SK-N-SH (cell line): ENCODE measurements around the gene ADCY5. TPM values are rescaled to one million over a fixed set of nuclear protein-coding genes. Genes with fewer than 3 reads are reported as not detected.

Experiments
- CTCF ChIA-PET: fragments of 300-600, 350-600 bp; formaldehyde crosslinking; extraction: SDS; loops from one replicate; lab custom pipeline; 2021; lab: Yijun Ruan, JAX
- POLR2A ChIA-PET: fragments of 350-600 bp; sonication (Branson Sonifier 250); formaldehyde crosslinking; extraction: SDS; loops from one replicate; lab custom pipeline; 2020; ENCODE audit warnings: antibody characterized with exemption, inconsistent platforms; lab: Yijun Ruan, JAX
- DNase-seq: peaks from one replicate; pipeline ENCODE4 v3.0.0; 2012
- H2AFZ ChIP-seq: fragments of 200-600 bp; sonication (generic); 2 replicates; pipeline ENCODE4 v1.8.1; 2016; ENCODE audit warnings: antibody characterized with exemption, mild to moderate bottlenecking, low read depth
- H3F3A ChIP-seq: fragments of 200-600 bp; sonication (generic); replicated peaks from 2 replicates; pipeline ENCODE3; 2016; ENCODE audit warnings: antibody characterized with exemption, mild to moderate bottlenecking; ENCODE audit not compliant: insufficient read depth
- H3K27ac ChIP-seq, 2 experiments: fragments of 200-500 bp in 1 of 2; fragments of 200-600 bp in 1 of 2; sonication (Bioruptor generic) in 1 of 2; sonication (generic), shearing (Covaris generic) in 1 of 2; 2 replicates each; pipeline versions ENCODE4 v1.5.1 to v1.6.1; 2014 to 2016; ENCODE audit warnings: low read depth in 2 of 2, inconsistent platforms in 1 of 2, low read length in 1 of 2, mild to moderate bottlenecking in 1 of 2, mixed read lengths in 1 of 2
- H3K27me3 ChIP-seq: fragments of 200-600 bp; sonication (generic), shearing (Covaris generic); 2 replicates; pipeline ENCODE4 v1.6.1; 2016; ENCODE audit warnings: mixed run types; ENCODE audit not compliant: insufficient read depth
- H3K36me3 ChIP-seq, 2 experiments: fragments of 200-500 bp in 1 of 2; fragments of 200-600 bp in 1 of 2; sonication (Bioruptor generic) in 1 of 2; sonication (generic) in 1 of 2; replicated peaks in 1 of 2; 2 replicates each; pipeline versions ENCODE3 to v1.5.1; 2014 to 2016; ENCODE audit warnings: low read length in 1 of 2, mild to moderate bottlenecking in 1 of 2; ENCODE audit not compliant: insufficient read depth in 2 of 2, control insufficient read depth in 1 of 2
- H3K4me1 ChIP-seq, 2 experiments: fragments of 200-500 bp in 1 of 2; fragments of 200-600 bp in 1 of 2; sonication (Bioruptor generic) in 1 of 2; sonication (generic), shearing (Covaris generic) in 1 of 2; 2 replicates each; pipeline versions ENCODE4 v1.5.1 to v1.6.1; 2014 to 2016; ENCODE audit warnings: low read depth in 1 of 2, low read length in 1 of 2, mixed run types in 1 of 2; ENCODE audit not compliant: insufficient read depth in 2 of 2, control insufficient read depth in 1 of 2
- H3K4me2 ChIP-seq: fragments of 200-600 bp; sonication (generic), shearing (Covaris generic); 2 replicates; pipeline ENCODE4 v1.6.1; 2017; ENCODE audit warnings: mixed run types
- H3K4me3 ChIP-seq, 2 experiments: fragments of 200-500 bp in 1 of 2; fragments of 200-600 bp in 1 of 2; sonication (Bioruptor generic) in 1 of 2; sonication (generic), shearing (Covaris generic) in 1 of 2; 2 replicates each; pipeline versions ENCODE4 v1.5.1 to v1.8.1; 2014 to 2016; ENCODE audit warnings: low read depth in 2 of 2, inconsistent platforms in 1 of 2, low read length in 1 of 2, mild to moderate bottlenecking in 1 of 2, mixed read lengths in 1 of 2, moderate library complexity in 1 of 2
- H3K79me2 ChIP-seq: fragments of 200-600 bp; sonication (generic); 2 replicates; pipeline ENCODE4 v1.8.1; 2017; ENCODE audit warnings: mild to moderate bottlenecking; ENCODE audit not compliant: insufficient read depth
- H3K9ac ChIP-seq: fragments of 200-600 bp; sonication (generic); 2 replicates; pipeline ENCODE4 v1.6.1; 2017; ENCODE audit warnings: mixed run types
- H3K9me2 ChIP-seq: fragments of 200-600 bp; sonication (generic); 2 replicates; pipeline ENCODE4 v1.6.1; 2017; ENCODE audit warnings: mixed run types
- H3K9me3 ChIP-seq: fragments of 200-600 bp; sonication (generic); 2 replicates; pipeline ENCODE4 v1.6.1; 2017; ENCODE audit warnings: mixed run types, mild to moderate bottlenecking, moderate library complexity
- H4K20me1 ChIP-seq: fragments of 200-600 bp; sonication (generic); 2 replicates; pipeline ENCODE4 v1.6.1; 2017; ENCODE audit warnings: mild to moderate bottlenecking, mixed run types; ENCODE audit not compliant: insufficient read depth
- CHD2 ChIP-seq: fragments of 150-350 bp; IDR thresholded peaks from 2 replicates; pipeline ENCODE4 v1.6.1; 2018; ENCODE audit warnings: low read length; ENCODE audit not compliant: partially characterized antibody
- EZH2phosphoT487 ChIP-seq: fragments of 200-600 bp; sonication (generic); IDR thresholded peaks from 2 replicates; pipeline ENCODE4 v1.6.1; 2017; ENCODE audit warnings: low read depth, mixed run types, mild to moderate bottlenecking, antibody characterized with exemption, moderate library complexity, borderline replicate concordance
- FOXJ3 ChIP-seq: sonication (generic); formaldehyde crosslinking; IDR thresholded peaks from 2 replicates; pipeline ENCODE4 v1.5.1; 2020; ENCODE audit warnings: mild to moderate bottlenecking, missing genetic modification reagents
- FOXM1 ChIP-seq: IDR thresholded peaks from 2 replicates; pipeline ENCODE4 v1.4.0; 2012; ENCODE audit warnings: low read depth, mild to moderate bottlenecking
- GABPA ChIP-seq: IDR thresholded peaks from 2 replicates; pipeline ENCODE4 v1.4.0; 2012; ENCODE audit warnings: low read depth, mild to moderate bottlenecking
- GATA2 ChIP-seq: sonication (generic); formaldehyde crosslinking; IDR thresholded peaks from 2 replicates; pipeline ENCODE4 v1.5.0; 2020; ENCODE audit warnings: mild to moderate bottlenecking, missing genetic modification reagents
- IRF3 ChIP-seq: fragments of 150-350 bp; IDR thresholded peaks from 2 replicates; pipeline ENCODE4 v1.6.1; 2016; ENCODE audit warnings: mild to moderate bottlenecking, low read depth, low read length
- MXI1 ChIP-seq: IDR thresholded peaks from 2 replicates; pipeline ENCODE4 v1.6.1; 2012; ENCODE audit warnings: mild to moderate bottlenecking, low read depth, low read length, improper control_type of control experiment
- NRF1 ChIP-seq: IDR thresholded peaks from 2 replicates; pipeline ENCODE4 v1.6.1; 2012; ENCODE audit warnings: low read depth, mild to moderate bottlenecking, low read length
- RAD21 ChIP-seq: IDR thresholded peaks from 2 replicates; pipeline ENCODE4 v1.6.1; 2012; ENCODE audit warnings: mild to moderate bottlenecking, low read length
- RCOR1 ChIP-seq: fragments of 150-350 bp; IDR thresholded peaks from 2 replicates; pipeline ENCODE4 v1.6.1; 2017; ENCODE audit warnings: antibody characterized with exemption, low read length
- REST ChIP-seq: IDR thresholded peaks from 2 replicates; pipeline ENCODE4 v1.6.1; 2012; ENCODE audit warnings: mild to moderate bottlenecking, low read depth, low read length, moderate library complexity
- RFX5 ChIP-seq: IDR thresholded peaks from 2 replicates; pipeline ENCODE4 v1.6.1; 2012; ENCODE audit warnings: mild to moderate bottlenecking, improper control_type of control experiment, low read length
- SIN3A ChIP-seq: IDR thresholded peaks from 2 replicates; pipeline ENCODE4 v1.6.1; 2012; ENCODE audit warnings: low read depth, mild to moderate bottlenecking, low read length, moderate library complexity, borderline replicate concordance
- SMC3 ChIP-seq: IDR thresholded peaks from 2 replicates; pipeline ENCODE4 v1.6.1; 2012; ENCODE audit warnings: low read depth, low read length, improper control_type of control experiment
- TAF1 ChIP-seq: IDR thresholded peaks from 2 replicates; pipeline ENCODE4 v1.6.1; 2012; ENCODE audit warnings: low read depth, mild to moderate bottlenecking, low read length, moderate library complexity, borderline replicate concordance
- TCF12 ChIP-seq: IDR thresholded peaks from 2 replicates; pipeline ENCODE4 v1.4.0; 2012
- ZBTB33 ChIP-seq: IDR thresholded peaks from 2 replicates; pipeline ENCODE4 v1.4.0; 2012; ENCODE audit warnings: low read depth, borderline replicate concordance
- WGBS: methylation state at CpG from one replicate; pipeline ENCODE4 v1.1.6; 2017; ENCODE audit warnings: low lambda C conversion rate; 5-methylcytosine and 5-hydroxymethylcytosine counted together
- polyA plus RNA-seq, 3 experiments: library from polyadenylated mRNA; depleted of rRNA; stranded (reverse); fragments of >200 nt; gene quantifications; 2 replicates each; pipeline ENCODE4 v1.2.3, GENCODE V29; 2012

Gene ADCY5
- polyA plus RNA-seq, 1 of the 3 experiments (the other 2 are of a cell fraction) = 0.21 TPM

GRCh38 chr3:123332124-123332641 is 116.7 kb downstream of the ADCY5 start:
- peaks cover 0 to 8% of the 10 kb centered on the region in 2 experiments; a peak in 1 of 4 replicates for H3K4me1 ChIP-seq
- no peak overlapping the region for H3K9ac ChIP-seq
- no peak overlapping the region for H3K4me2 ChIP-seq
- WGBS = 73% methylated on average over 9 of the region's 15 CpGs
- no peak overlapping the region for H2AFZ ChIP-seq
- DNase-seq = peak; percentile 58
- POLR2A ChIA-PET = no interaction called here
- H3K4me3 ChIP-seq = no peak overlapping the region
- no peaks in the 10 kb centered on the region for H3K79me2 ChIP-seq
- H3K9me3 ChIP-seq = no peaks in the 10 kb centered on the region
- H3K9me2 ChIP-seq = no peaks in the 10 kb centered on the region
- CTCF ChIA-PET = interaction anchor here (0.7 to 16.2 kb wide), 5 partner anchors 22 to 226 kb away, joined by 3 to 275 read pairs (median 3); no protein-coding TSS in a partner anchor
- H3K27me3 ChIP-seq = no peaks in the 10 kb centered on the region; the same call in 1 of the 2 replicates
- no peaks in the 10 kb centered on the region for H4K20me1 ChIP-seq
- no peak overlapping the region for H3K27ac ChIP-seq
- H3K36me3 ChIP-seq = no peaks in the 10 kb centered on the region
- no peaks in the 10 kb centered on the region for H3F3A ChIP-seq
- TF ChIP-seq MXI1 (no peak), REST (0 out of 2 replicates have a peak, but pooled peaks have one; percentile 27), GATA2 (CRISPR knock-in tag) (peak; percentile 28; the same call in 1 of the 2 replicates)

GRCh38 chr3:123331651-123332050 is 117.2 kb downstream of the ADCY5 start:
- Histone ChIP-seq H3F3A (no peaks in the 10 kb centered on the region), H3K9me3 (no peaks in the 10 kb centered on the region), H3K4me1 (peaks cover 0 to 8% of the 10 kb centered on the region in 2 experiments; a peak in 1 of 4 replicates), H3K9ac (no peak overlapping the region), H3K9me2 (no peaks in the 10 kb centered on the region), H3K27me3 (no peaks in the 10 kb centered on the region; the same call in 1 of the 2 replicates), H3K79me2 (no peaks in the 10 kb centered on the region), H3K36me3 (no peaks in the 10 kb centered on the region), H3K4me3 (no peak overlapping the region), H3K27ac (no peak overlapping the region), H2AFZ (no peak overlapping the region), H4K20me1 (no peaks in the 10 kb centered on the region), H3K4me2 (no peak overlapping the region)
- POLR2A ChIA-PET = no interaction called here
- CTCF ChIA-PET = interaction anchor here (1.1 to 16.2 kb wide), 6 partner anchors 22 to 227 kb away, joined by 3 to 275 read pairs (median 3); no protein-coding TSS in a partner anchor
- no peak for DNase-seq
- WGBS = 73% methylated on average over 6 of the region's 9 CpGs
- no peak for TF ChIP-seq ZBTB33
- no peak for TF ChIP-seq FOXM1
- no peak for TF ChIP-seq GABPA
- no peak for TF ChIP-seq RAD21
- TF ChIP-seq SMC3 = no peak
- no peak for TF ChIP-seq FOXJ3 (CRISPR knock-in tag)
- no peak for TF ChIP-seq TCF12
- no peak for TF ChIP-seq IRF3
- TF ChIP-seq CHD2 = no peak
- TF ChIP-seq RCOR1 = no peak
- TF ChIP-seq EZH2phosphoT487 = no peak
- TF ChIP-seq TAF1 = no peak
- TF ChIP-seq NRF1 = no peak
- TF ChIP-seq SIN3A = no peak
- TF ChIP-seq RFX5 = no peak
- no peak for TF ChIP-seq GATA2 (CRISPR knock-in tag)
